ENCODE measurements around the gene FRMD5. TPM values are rescaled to one million over a fixed set of nuclear protein-coding genes. Genes with fewer than 3 reads are reported as not detected.

FRMD5 gene
- total RNA-seq, 1 donor from 2014 or later = 1.5 TPM

DNA sequence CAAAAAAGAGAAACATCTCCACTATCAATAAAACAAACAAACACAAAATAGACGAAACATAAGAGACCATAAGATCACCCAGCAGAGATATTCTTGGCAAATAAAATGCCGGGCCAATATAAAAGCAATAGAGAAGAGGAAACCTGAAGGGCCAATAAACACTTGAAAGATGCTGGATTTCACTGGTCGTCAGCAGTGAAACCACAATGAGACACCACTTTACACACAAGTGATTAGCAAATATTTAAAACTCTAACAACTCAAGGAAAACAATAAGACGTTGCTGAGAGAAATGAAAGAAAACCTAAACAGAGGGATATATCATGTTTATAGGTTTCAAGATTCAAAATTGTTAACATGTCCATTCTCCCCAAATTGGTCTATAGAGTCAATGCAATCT is 219.7 kb downstream of the FRMD5 start:
- TF ChIP-seq, protein P1, sequence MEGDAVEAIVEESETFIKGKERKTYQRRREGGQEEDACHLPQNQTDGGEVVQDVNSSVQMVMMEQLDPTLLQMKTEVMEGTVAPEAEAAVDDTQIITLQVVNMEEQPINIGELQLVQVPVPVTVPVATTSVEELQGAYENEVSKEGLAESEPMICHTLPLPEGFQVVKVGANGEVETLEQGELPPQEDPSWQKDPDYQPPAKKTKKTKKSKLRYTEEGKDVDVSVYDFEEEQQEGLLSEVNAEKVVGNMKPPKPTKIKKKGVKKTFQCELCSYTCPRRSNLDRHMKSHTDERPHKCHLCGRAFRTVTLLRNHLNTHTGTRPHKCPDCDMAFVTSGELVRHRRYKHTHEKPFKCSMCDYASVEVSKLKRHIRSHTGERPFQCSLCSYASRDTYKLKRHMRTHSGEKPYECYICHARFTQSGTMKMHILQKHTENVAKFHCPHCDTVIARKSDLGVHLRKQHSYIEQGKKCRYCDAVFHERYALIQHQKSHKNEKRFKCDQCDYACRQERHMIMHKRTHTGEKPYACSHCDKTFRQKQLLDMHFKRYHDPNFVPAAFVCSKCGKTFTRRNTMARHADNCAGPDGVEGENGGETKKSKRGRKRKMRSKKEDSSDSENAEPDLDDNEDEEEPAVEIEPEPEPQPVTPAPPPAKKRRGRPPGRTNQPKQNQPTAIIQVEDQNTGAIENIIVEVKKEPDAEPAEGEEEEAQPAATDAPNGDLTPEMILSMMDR (IDR thresholded peaks at IDR 0.05) = no peak
- Mint-ChIP-seq H3K27ac (ENCODE audit: unreplicated experiment) (no peak overlapping the region), H3K4me3 (ENCODE audit: unreplicated experiment) (no peak overlapping the region), H3K4me1 (ENCODE audit: low read depth) (no peaks in the 10 kb centered on the region), H3K9me3 (ENCODE audit: low read depth) (peaks cover 3% of the 10 kb centered on the region), H3K27me3 (ENCODE audit: low read depth) (peaks cover 13% of the 10 kb centered on the region), H3K36me3 (ENCODE audit: low read depth) (no peaks in the 10 kb centered on the region)
- DNase-seq (ENCODE audit: low spot score) = no peak

DNA sequence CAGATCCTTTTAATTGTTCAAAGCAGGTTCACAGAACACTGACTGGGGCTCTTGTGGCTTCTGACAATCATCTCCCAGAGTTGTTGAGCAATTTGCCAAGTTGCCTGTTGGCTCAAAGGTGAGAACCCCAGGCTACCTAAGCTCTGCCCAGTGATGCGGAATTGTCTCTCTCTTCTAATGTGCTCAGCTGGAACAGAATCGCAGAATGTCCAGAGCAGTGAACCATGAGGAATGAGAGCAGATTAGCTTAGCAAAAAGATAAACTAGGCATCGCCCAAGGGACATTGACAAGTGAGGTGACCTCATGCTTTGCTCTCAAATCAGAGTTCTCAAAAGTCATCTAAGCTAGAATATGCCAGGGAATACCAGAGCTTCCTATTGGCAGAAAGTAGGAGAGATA is 220.2 kb downstream of the FRMD5 start:
- Mint-ChIP-seq H3K36me3 (ENCODE audit: low read depth) (no peaks in the 10 kb centered on the region), H3K9me3 (ENCODE audit: low read depth) (peaks cover 3% of the 10 kb centered on the region), H3K4me3 (ENCODE audit: unreplicated experiment) (no peak overlapping the region), H3K27me3 (ENCODE audit: low read depth) (peaks cover 12% of the 10 kb centered on the region), H3K4me1 (ENCODE audit: low read depth) (no peaks in the 10 kb centered on the region), H3K27ac (ENCODE audit: unreplicated experiment) (no peak overlapping the region)
- TF ChIP-seq, protein P1 (IDR thresholded peaks at IDR 0.05) = no peak
- DNase-seq (ENCODE audit: low spot score) = no peak

DNA sequence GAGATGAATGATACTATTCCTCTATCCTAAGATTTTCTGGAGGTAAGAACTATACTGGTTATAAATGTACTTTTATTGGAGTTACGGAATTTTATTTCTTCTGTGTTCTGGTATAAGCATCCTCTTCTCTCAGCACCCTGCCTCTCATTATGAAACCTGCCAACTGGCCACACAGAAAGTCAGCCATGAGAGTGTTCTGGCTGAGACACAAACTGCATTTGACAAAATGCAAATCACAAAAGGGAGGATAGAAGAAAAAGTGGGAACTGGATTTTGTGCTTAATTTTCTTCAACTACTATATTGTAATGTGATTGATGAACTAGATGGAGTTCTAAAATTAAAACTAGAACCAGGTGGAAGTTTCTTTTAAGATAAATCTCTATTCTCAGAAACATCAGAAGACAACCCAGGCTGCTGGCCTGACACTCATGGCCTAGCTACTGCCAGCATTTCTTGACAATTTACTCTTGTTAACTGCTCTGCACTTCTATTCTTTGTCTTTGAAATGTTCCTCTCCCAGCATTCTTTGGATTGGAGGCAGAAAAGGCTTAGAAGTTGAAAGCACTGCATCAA is 225.2 kb downstream of the FRMD5 start:
- no peak for DNase-seq (ENCODE audit: low spot score)
- H3K4me3 Mint-ChIP-seq (ENCODE audit: unreplicated experiment) = no peak overlapping the region
- TF ChIP-seq, protein P1 (IDR thresholded peaks at IDR 0.05) = no peak
- H3K9me3 Mint-ChIP-seq (ENCODE audit: low read depth) = no peaks in the 10 kb centered on the region
- H3K4me1 Mint-ChIP-seq (ENCODE audit: low read depth) = peaks cover 3% of the 10 kb centered on the region
- peaks cover 2% of the 10 kb centered on the region for H3K27me3 Mint-ChIP-seq (ENCODE audit: low read depth)
- H3K27ac Mint-ChIP-seq (ENCODE audit: unreplicated experiment) = no peak overlapping the region
- no peaks in the 10 kb centered on the region for H3K36me3 Mint-ChIP-seq (ENCODE audit: low read depth)

DNA sequence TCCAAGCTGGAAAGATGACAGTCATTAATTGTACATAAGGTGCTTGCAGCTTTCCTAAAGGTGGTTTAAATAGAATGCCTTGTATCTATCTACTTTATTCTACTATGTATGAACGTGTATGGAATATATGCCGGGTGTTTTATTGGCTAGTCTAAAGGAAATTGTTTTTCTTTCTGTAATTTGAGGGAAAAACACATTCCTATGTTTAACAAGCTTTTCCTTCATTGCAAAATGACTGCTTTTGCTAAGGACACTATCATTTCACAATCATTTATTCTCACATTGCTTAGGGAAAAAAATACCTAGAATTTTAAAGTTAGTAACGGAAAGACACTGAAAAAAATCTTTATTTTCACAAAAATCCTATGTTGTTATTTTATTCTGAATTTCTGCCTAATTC is 226.5 kb downstream of the FRMD5 start:
- H3K4me1 Mint-ChIP-seq (ENCODE audit: low read depth) = peaks cover 3% of the 10 kb centered on the region
- no peak overlapping the region for H3K27ac Mint-ChIP-seq (ENCODE audit: unreplicated experiment)
- no peaks in the 10 kb centered on the region for H3K9me3 Mint-ChIP-seq (ENCODE audit: low read depth)
- no peak overlapping the region for H3K4me3 Mint-ChIP-seq (ENCODE audit: unreplicated experiment)
- TF ChIP-seq, protein P1 (IDR thresholded peaks at IDR 0.05) = no peak
- H3K27me3 Mint-ChIP-seq (ENCODE audit: low read depth) = peaks cover 3% of the 10 kb centered on the region
- H3K36me3 Mint-ChIP-seq (ENCODE audit: low read depth) = no peaks in the 10 kb centered on the region
- DNase-seq (ENCODE audit: low spot score) = no peak

DNA sequence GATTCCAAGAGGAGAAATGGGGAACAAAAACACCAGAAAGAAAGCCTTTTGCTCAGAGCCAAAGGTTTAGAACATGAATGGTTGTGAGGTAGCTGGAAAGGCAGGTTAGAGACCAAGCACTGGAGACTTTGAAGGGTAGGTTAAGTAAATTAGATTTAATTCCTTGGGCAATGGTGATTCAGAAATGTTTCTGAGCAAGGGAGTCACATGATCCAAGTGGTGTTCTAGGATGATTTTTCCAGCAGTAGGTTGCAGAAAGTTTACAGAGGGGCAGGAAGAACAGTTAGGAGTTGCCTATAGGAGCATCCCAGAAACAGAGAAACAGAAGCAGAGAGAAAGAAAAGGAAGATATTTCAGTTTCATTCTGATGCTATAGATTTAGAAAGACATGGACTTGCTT is 228.4 kb downstream of the FRMD5 start:
- H3K4me1 Mint-ChIP-seq (ENCODE audit: low read depth) = peaks cover 3% of the 10 kb centered on the region
- H3K27me3 Mint-ChIP-seq (ENCODE audit: low read depth) = peaks cover 7% of the 10 kb centered on the region
- H3K36me3 Mint-ChIP-seq (ENCODE audit: low read depth) = no peaks in the 10 kb centered on the region
- no peak for DNase-seq (ENCODE audit: low spot score)
- H3K27ac Mint-ChIP-seq (ENCODE audit: unreplicated experiment) = no peak overlapping the region
- H3K4me3 Mint-ChIP-seq (ENCODE audit: unreplicated experiment) = no peak overlapping the region
- TF ChIP-seq, protein P1 (IDR thresholded peaks at IDR 0.05) = no peak
- H3K9me3 Mint-ChIP-seq (ENCODE audit: low read depth) = no peaks in the 10 kb centered on the region

Measured in chondrocyte (in vitro differentiated cells).